ENCODE measurements around the gene GPRC5D.

Gene GPRC5D

DNA sequence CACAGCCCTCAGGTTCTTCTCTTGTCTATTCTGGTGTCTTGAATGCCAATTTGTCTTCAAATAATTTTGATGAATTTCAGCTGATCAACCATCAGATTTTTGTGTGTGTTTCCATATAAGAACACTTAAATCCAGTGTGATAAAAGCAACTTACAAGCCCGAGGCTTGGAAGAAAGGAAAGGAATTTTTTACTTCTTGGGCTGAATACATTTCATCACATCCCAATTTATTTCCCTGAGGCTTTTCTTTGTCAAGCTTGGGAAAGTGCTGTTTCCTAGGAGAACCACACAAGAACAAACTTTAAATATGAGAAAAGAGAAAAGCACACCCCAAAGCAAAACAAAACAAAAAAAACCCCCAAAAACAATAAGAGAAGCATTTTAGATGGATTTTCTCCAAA lies 26.6 kb downstream of the GPRC5D start:
- in situ Hi-C loops (cut with HindIII; ENCODE audit: low sequenced_read_pairs) = no loop called here
- no peak for TF ChIP-seq CTCF (IDR thresholded peaks at IDR 0.05; ENCODE audit: low read depth, low read length, missing control alignments)
- no peak for DNase-seq (ENCODE audit: low read depth)
- no peak overlapping the region for H3K4me3 ChIP-seq (ENCODE audit: low read depth, low read length)

- in situ Hi-C loops (cut with HindIII; ENCODE audit: low sequenced_read_pairs) = no loop called here
Measured at GRCh38 chr12:12924169-12924568, 27.8 kb downstream of the GPRC5D start.

GRCh38 chr12:12922978-12923377 lies 29.0 kb downstream of the GPRC5D start:
- no peak for DNase-seq (ENCODE audit: low read depth)
- TF ChIP-seq CTCF (IDR thresholded peaks at IDR 0.05; ENCODE audit: low read depth, low read length, missing control alignments) = no peak
- in situ Hi-C loops (cut with HindIII; ENCODE audit: low sequenced_read_pairs) = no loop called here
- no peak overlapping the region for H3K4me3 ChIP-seq (ENCODE audit: low read depth, low read length)

More at GRCh38 chr12:12924169-12924568, 27.8 kb downstream of the GPRC5D start:
- TF ChIP-seq CTCF (IDR thresholded peaks at IDR 0.05; ENCODE audit: low read depth, low read length, missing control alignments) = no peak
- H3K4me3 ChIP-seq (ENCODE audit: low read depth, low read length) = no peak overlapping the region
- no peak for DNase-seq (ENCODE audit: low read depth)

DNA sequence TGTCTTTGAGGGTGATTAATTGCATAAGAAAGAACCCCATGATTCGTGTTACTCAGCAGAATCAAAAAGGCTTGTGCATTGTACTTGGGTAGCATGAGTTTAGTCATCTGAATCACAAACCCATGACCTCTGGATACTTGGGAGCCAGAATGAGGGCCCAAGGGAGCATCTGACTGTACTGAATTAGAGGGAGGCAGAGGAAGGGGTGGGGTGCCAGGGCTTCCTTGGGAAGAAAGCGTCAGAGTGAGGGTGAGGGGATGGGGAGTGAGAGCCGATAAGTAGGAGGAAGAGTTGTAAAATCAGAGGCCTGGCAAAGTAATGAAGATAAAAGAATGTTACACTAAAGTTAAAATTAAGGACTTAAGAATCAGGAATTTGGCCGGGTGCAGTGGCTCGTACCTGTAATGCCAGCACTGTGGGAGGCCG lies 29.8 kb downstream of the GPRC5D start:
- no peak overlapping the region for H3K4me3 ChIP-seq (ENCODE audit: low read depth, low read length)
- DNase-seq (ENCODE audit: low read depth) = no peak
- TF ChIP-seq CTCF (IDR thresholded peaks at IDR 0.05; ENCODE audit: low read depth, low read length, missing control alignments) = no peak
- in situ Hi-C loops (cut with HindIII; ENCODE audit: low sequenced_read_pairs) = no loop called here

- in situ Hi-C loops (cut with HindIII; ENCODE audit: low sequenced_read_pairs) = no loop called here
- no peak for DNase-seq (ENCODE audit: low read depth)
- TF ChIP-seq CTCF (IDR thresholded peaks at IDR 0.05; ENCODE audit: low read depth, low read length, missing control alignments) = no peak
- no peak overlapping the region for H3K4me3 ChIP-seq (ENCODE audit: low read depth, low read length)
Measured at GRCh38 chr12:12919666-12920435, 32.1 kb downstream of the GPRC5D start.

GRCh38 chr12:12918781-12919389 lies 33.1 kb downstream of the GPRC5D start:
- H3K4me3 ChIP-seq (ENCODE audit: low read depth, low read length) = no peak overlapping the region
- in situ Hi-C loops (cut with HindIII; ENCODE audit: low sequenced_read_pairs) = no loop called here
- TF ChIP-seq CTCF (IDR thresholded peaks at IDR 0.05; ENCODE audit: low read depth, low read length, missing control alignments) = no peak
- DNase-seq (ENCODE audit: low read depth) = no peak
